VCaP (cell line): ENCODE measurements around the gene CERS5.

Source experiments
- H3K27ac ChIP-seq: fragments of 450-650 bp; 2 replicates; pipeline ENCODE4 v1.5.1; 2017
- CTCF ChIP-seq: fragments of 450-650 bp; conservative IDR thresholded peaks from 2 replicates; pipeline ENCODE4 v1.5.1; 2017; ENCODE audit warnings: mild to moderate bottlenecking, moderate library complexity

CERS5 gene

GRCh38 chr12:50127546-50127945 lies 39.6 kb downstream of the CERS5 start:
- TF ChIP-seq CTCF = no peak
- H3K27ac ChIP-seq = no peak overlapping the region

DNA sequence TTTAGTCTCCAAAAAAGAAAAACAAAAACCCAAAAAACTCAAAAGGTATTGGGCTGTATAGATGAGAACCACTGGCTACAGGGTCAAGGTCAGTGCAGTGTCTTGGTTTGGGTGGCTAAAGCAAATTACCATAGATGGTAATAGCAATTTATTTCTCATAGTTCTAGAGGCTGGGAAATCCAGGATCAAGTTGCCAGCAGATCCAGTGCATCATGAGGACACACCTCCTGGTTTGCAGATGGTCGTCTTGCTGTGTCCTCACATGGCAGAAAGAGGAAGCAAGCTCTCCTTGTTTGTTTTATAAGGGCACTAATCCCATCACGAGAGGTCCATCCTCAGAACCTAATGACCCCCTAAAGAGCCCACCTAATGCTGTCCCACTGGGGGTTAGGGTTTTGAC lies 44.0 kb downstream of the CERS5 start:
- H3K27ac ChIP-seq = no peak overlapping the region
- no peak for TF ChIP-seq CTCF

DNA sequence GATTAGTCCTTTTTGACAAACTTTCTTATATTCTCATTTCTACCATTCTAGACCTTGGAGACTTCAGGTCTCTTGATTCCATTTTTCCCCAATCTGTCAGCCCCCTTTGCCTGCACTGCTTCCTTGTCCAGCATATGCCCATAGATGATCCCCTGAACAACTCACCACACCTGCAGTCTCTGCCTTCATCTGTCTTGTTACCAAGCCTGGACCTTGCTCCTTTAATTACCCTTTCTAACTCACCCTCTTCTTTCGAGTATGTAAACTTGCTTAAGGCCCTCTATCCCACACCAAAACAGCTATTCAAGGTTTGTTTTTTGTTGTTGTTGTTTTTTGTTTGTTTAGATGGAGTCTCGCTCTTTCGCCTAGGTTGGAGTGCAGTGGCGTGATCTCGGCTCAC lies 45.5 kb downstream of the CERS5 start:
- TF ChIP-seq CTCF = no peak
- H3K27ac ChIP-seq = no peak overlapping the region

DNA sequence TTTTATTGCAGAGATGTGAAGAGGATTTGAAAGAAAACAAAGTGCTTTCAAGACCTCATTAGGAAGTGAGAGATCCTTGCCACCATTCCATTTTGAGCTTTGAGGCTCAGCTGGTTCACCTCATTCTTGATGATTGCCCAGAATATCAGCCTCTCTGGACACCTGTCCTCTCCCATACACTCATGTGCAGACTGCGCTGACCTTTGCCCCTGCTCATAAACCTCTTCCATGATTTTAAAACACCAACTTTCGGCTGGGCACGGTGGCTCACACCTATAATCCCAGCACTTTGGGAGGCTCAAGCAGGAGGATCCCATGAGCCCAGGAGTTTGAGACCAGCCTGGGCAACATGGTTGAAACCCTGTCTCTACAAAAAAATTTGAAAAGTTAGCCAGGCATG lies 46.2 kb downstream of the CERS5 start:
- TF ChIP-seq CTCF = no peak
- no peak overlapping the region for H3K27ac ChIP-seq

- H3K27ac ChIP-seq = no peak overlapping the region
- TF ChIP-seq CTCF = no peak
Measured at GRCh38 chr12:50120521-50120920, 46.6 kb downstream of the CERS5 start.

GRCh38 chr12:50119387-50119786 lies 47.8 kb downstream of the CERS5 start:
- TF ChIP-seq CTCF = no peak
- H3K27ac ChIP-seq = no peak overlapping the region

GRCh38 chr12:50117057-50117622 lies 50.0 kb downstream of the CERS5 start:
- no peak overlapping the region for H3K27ac ChIP-seq
- no peak for TF ChIP-seq CTCF
